Inflammatory macrophage treated with lipopolysaccharide for 1 hour (primary cell): ENCODE measurements around the gene PPP2R5B.
A peak's percentile ranks its signal among the peaks of the same experiment; 100 is the strongest.
"Not testable (repeated sequence)": the region's sequence is repeated elsewhere in the genome, so short reads cannot be mapped to it uniquely, and the experiment has no call there.

Experiments
- DNase-seq, 2 donors: peaks; one replicate each; pipeline ENCODE4 v3.0.0-alpha.2; 2020 to 2022

Gene PPP2R5B

DNA sequence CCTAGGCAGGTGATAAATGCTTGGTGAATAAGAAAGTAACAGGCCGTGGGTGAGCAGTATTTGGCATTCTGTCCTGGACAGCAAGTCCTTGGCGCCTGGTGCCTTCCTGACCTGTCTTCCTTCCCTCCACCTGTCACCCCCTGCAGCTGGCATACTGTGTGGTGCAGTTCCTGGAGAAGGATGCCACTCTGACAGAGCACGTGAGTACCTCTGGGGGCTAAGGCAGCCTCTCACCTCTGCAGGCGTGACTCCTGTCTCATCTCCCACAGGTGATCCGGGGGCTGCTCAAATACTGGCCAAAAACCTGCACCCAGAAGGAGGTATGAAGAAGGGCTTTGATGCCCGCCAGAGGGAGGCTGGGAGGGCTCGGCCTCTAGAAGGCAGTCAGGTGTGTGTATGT lies 6.8 kb downstream of the PPP2R5B start:
- DNase-seq: no peak

DNA sequence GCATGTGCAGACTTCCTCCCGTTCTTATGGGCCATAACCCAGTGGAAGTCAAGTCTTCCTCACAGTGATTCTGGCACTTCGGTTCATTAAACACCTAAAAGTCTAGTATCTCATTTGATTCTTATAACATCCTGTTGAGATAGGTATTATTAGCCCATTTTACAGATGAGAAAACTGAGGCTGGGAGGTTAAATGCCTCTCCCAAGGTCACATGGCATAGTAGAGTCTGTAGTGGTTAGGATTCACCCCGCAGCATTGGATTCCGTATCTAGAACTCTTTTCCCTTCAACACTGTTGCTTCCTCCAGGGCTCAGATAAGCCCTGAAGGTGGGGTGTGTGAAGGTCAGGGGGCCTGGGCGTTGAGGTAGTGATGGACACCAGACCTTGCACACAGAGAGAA lies 7.8 kb downstream of the PPP2R5B start:
- DNase-seq: no peak

DNA sequence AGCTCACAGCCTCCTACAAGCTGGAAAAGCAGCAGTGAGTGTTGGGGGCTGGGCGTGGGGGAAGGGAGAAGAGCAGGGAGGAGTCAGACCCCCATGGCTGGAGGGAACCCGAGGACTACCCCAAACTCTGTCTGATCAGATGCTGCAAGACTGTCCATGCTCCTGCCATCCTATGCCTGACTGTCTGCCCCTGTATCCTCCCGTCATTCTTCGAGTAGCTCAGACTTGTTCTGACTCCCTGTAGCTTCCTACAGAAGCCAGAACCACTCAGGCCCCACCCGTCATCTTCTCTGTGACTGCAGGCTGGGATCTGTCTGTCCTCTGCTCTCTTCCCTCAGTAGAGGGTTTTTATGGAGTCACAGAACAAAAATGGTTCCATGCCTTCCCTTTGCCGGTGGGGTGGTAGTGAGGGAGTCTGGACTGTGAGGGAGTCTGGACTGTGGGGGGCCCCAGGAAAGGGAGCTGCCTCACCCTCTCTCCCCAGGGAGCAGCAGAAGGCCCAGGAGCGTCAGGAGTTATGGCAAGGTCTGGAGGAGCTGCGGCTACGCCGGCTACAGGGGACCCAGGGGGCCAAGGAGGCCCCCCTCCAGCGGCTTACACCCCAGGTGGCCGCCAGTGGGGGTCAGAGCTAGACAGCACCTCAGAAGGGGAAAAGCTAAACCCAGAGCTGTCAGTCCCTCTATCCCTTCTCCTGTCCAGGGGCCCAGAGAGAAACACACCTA lies 8.9 kb downstream of the PPP2R5B start:
- DNase-seq: no peak

DNA sequence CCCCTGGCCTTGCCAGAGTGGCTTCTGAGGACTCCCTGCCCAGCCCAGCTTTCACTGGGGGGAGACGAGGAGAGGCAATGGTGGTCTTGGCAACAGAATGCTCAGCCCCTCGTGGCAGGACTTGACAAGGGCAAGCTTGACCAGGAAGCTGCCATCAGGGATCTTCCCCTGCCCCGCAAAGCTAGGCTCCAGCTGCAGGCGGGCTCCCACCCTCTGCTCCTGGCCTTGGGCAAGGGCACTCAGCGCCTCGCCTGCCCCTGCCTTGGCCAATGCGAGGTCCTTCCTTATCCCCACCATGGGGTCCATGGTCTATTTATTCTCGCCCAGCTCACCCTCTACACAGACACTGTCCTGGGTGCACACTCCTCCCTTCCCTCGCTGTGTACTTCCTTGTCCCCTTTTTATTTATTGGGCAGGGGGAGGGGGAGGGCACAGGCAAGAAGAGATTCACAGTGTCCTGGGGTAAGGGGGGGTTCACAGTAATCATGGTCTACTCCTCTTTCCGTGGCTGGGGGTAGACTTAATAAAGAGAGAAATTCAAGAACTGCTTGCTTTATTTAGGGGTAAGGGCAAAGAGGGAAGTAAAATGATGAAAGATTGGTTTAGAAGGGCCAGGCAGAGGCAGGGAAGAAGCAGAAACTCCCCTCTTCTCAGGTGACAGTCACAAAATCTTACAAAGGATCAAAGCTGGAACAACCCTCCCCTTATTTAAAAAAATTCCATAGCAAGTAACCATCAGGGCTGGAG lies 9.6 kb downstream of the PPP2R5B start:
- DNase-seq: no peak

DNA sequence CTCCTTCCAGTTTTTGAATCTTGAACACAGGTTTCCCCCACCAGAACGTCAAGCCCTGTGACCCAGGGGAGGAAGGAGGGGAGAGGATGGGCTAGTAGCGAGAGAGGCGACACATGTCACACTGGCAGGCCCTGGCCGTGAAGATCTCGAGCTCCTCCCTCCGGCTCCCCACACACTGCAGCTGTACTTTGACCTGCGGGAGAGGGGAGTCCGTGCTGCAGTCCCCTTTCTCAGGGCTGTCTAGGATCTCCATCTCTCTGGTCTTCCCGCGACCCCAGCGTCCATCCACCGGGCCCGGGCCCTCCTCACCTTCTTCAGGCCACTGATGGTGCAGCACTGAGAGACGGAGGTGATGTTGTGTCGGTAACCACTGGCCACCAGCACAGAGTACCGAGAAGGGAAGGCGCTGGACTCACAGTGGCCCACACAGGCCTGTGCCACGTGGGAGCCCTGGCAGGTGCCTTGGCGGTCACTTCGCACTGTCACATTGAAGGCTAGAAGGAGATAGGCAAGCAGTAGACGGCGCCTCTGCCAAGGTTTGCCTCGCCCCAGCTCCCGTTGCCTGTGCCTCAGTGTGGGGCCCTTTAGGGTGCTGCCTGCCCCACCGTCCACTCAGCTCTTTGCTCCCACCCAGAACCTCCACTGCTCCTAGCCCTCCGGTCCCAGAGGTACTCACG lies 10.3 kb downstream of the PPP2R5B start:
- no peak for DNase-seq

DNA sequence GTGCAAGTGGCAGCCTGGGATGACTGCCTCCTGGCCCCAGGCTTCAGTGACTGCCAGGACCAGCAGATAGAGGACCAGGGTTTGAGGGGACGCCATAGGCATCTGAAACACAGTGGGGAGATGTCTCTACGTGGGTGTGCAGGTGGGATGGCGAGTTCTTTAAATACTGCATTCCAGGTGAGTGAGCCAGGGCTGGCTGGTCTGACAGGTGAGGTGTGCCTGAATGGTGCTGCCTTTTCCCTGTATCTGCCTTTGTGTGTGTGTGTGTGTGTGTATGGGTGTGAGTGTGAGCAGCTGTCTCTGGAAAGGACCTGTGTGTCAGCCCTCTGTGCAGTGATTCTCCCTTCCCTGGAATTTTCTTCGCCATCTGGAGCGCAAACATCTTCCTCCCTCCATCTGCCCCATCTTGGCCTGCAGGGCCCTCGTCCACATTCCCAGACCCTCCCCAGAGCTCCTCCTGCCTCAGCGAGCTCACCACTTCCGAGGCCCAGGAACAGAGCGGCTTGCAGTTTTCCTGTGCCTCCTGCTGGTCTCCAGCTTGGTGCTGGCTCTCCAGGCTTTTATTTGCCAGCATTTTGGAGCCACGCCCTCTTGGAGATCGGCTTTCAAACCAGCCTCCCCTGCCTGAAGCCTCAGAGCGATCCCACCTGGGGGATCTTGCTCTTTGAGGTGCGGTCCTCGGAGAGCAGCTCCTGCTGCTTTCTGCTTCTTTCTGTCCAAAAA lies 11.0 kb downstream of the PPP2R5B start, which contains the start of gene GPHA2:
TSS of gene GPHA2 (minus strand) at position 535 of the 723 bp plus-strand sequence. CDS start at position 102, 433 bp downstream.
- no peak for DNase-seq

DNA sequence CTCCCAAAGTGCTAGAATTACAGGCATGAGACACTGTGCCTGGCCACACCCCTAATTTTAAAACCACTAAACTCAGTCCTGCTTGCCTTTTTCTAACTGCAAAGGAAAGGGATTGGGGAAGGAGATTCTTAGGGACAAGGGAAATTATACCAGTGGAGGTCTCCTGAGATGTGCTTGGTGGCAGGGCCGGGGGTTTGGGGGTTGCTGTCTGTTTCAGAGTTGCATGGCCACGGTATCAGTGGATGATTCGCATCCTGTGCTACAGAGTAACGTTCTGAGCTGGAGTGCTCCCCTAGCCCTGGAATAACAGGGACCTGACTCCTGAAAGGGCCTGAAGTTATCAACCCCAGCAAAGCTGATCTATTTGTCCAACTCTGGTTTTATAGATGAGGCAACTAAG lies 12.1 kb downstream of the PPP2R5B start:
- DNase-seq: no peak

DNA sequence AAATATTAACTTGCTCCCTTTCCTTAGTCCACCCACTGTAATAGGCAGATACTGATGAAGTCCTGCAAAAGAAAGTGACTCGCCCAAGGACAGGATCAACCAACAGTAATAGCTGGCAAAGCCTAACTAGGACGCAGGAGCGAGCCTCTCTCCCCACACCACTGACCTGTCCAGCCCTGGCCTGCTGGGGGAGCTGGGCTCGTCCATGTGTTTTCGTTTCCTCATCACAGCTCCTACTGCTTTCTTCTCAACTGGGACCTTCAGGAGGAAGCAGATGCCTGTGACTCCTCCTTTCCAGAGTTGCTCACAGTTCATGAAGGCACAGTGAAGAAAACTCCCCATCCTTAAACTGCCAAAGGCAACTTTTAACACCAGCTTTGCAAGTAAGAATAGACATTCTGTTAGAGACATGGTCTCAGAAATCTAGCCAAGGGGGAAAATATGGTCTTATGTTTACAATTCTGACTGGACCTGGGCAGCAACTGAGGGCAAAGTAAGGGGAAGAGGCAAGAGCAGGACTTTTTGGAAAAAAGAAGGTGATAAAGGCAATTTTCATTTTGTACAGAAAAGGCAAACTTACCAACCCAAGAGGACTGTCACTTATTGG lies 22.8 kb downstream of the PPP2R5B start:
- DNase-seq: peak; percentile 13 to 39

DNA sequence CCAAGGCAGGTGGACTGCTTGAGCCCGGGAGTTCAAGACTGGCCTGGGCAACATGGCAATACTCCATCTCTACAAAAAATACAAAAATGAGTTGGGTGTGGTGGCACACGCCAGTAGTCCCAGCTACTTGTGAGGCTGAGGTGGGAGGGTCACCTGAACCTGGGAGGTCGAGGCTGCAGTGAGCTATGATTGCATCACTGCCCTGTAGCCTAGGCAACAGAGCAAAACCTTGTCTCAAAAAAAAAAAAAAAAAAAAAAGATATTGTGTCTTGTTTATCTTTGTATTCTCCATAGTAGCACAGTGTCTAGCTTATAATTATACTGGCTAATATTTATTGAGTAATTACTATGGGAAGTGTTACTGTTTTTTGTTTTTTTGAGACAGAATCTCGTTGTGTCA lies 27.0 kb downstream of the PPP2R5B start:
- DNase-seq: no peak

DNA sequence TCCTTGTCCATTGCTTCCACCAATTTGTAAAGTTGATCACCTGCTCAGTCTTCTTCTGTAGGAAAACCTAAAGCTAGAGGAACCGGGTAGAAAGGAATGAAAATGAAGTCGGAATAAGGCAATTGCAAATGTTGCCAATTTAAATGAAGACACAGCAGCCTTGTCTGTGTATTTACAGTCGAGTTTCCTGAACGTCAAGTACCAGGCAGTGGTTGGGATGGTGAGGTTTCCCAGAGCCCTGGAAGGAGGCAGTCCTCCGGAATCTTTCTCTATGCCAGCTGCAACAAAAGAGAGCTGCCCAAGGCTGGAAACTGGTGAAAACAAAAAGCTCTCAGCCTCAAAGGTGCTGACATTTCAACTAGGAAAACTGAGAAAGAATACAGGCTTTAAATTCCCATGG lies 29.7 kb downstream of the PPP2R5B start:
- no peak for DNase-seq

DNA sequence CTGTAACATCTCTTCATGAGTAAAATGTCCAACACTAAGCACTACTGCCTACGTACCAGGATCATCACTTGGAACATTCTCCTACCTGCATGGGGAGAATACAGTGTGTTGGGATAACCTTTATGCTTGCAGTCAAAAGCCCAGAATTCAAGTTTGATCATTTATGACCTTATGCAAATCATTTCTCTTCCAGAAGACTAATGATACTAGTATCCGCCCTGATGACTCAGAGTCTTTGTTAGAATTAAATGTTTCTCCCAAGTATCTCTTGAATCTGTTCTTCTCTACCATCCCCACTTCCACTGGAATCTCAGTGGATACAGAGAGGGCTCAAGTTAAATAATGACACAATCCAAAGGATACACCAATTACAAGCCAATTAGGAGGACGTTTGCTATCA lies 35.0 kb downstream of the PPP2R5B start:
- DNase-seq: no peak

DNA sequence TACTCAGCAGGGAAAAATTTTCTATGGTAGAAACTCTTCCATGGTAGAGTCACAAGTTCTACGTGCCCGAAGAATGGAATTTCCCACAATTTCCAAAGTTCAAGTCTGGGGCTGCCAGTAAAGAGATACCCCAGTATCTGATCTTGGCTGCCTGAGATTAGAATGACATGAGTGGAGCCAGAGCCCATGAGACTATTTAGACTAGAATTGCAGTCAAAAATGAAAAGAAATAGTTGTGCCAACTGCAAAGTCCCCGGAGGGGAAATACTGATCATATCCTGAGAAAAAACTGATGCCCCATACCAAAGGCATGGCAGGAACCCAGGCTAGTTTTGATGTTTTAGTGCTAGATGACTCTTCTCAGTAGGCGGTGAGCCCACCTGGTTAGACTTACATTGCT lies 36.2 kb downstream of the PPP2R5B start:
- DNase-seq: no peak

DNA sequence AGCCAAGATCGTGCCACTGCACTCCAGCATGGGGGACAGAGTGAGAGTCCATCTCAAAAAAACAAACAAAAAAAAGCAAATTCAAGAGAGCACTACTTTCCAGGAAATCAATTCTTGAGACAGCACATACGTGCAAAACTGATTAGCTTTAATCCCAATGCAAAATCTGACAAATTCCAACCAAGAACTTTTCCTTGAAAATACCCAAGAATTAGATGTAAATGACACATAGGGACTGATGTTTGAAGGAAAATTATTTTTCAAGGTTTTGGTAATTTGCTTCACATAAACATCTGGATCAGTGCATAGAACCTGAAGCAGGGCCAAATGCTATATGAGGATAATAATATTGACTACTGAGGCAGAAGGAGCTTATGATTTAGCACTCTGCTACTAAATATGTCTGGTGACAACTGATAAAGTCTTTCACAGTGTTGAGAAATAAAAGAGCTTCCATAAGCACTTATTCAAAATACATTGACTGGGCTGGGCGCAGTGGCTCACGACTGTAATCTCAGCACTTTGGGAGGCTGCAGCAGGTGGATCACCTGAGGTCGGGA lies 38.7 kb downstream of the PPP2R5B start:
- DNase-seq: no peak

DNA sequence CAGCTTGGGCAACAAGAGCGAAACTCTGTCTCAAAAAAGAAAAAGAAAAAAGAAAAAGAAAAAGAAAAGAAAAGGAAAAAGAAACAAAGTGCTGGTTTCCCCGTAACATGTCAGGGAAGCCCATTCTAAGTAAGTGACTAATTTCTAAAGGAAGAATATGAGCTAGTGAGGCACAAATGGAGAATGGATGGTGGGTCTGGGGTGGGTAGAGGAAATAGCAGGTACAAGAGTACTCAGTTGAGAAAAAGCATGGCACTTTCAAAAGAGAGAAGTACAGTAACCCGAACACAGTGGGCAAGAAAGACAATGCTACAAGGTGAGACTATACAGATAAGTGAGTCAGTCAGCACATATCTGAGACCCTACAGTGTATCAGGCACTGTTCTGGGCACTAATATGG lies 42.9 kb downstream of the PPP2R5B start:
- DNase-seq: no peak

DNA sequence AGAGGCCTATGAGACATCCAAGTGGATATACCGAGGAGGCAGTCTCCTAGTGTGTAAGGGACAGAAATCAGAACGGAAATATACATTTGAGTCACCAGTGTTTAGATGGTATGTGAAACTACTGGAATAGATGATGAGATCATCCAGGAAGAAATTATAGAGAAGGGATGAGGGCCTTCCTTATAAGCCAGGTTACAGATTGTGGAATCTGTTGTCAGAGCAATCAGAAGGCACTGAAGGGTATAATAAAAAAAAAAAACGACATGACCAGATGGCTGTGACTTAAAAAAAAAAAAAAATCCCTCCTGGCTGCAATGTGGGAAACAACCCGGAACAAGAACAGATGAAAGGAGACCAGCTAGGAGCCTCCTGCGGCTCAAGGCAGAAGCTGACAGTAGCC lies 44.7 kb downstream of the PPP2R5B start:
- peak in 1 of 2 donors; percentile 4 for DNase-seq

DNA sequence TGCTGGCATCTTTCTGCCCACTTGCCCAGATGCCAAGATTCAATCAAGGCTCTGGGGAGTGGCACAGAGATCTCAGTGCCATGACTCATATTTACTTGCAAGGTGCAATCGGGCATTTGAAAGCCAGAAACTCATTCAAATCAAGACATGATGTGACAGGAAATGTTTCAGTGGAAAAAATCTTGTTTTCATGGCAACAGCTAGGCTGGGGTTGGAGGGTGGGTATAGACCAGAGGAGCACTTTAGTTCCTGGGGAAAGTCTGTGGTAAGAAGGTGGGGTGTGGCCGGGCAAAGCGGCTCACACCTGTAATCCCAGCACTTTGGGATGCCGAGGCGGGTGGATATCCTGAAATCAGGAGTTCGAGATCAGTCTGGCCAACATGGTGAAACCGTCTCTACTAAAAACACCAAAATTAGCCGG lies 46.3 kb downstream of the PPP2R5B start:
- no peak for DNase-seq

DNA sequence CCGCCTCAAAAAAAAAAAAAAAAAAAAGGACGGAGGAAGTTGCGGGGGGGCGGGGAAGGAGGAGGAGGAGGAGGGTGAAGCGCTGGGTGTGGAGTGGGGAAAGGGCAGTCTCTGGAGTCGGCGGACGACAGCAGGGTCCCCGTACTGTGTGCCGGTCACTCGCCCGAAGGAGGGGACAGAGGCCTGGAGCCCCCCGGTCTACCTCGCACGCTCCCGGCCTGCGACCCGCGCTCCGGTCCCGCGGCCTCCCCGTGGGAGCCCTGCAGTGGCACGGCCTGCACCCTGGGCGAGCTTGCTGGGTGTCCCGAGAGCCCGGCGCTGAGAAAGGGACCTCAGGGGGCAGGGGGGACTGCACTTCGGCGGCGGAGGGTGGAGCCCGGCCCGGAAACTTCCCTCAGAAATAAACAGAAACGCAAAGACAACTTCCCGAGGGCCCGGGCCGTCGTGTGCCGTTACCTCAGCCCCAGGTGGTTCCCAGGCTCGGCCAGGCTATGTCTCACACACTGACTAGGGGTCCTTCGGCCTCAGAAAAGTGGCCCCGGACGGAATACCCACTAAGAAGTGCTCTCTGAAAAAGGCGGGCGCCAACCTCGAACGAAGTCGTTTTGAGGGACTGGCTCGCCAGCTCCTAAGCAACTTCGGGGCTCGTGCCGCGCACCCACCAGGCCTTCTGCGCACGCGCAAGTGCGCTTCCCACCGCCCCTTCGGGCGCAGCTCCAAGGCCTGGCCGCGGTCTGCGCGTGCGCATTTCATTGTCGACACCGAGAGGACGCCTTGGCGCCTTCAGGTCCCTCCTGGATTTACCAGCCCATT lies 47.1 kb downstream of the PPP2R5B start, which contains the start of gene MAJIN:
TSS of gene MAJIN (minus strand) at position 688 of the 813 bp plus-strand sequence. CDS start 12,703 bp downstream, outside the sequence.
- peak; percentile 64 to 86 for DNase-seq

DNA sequence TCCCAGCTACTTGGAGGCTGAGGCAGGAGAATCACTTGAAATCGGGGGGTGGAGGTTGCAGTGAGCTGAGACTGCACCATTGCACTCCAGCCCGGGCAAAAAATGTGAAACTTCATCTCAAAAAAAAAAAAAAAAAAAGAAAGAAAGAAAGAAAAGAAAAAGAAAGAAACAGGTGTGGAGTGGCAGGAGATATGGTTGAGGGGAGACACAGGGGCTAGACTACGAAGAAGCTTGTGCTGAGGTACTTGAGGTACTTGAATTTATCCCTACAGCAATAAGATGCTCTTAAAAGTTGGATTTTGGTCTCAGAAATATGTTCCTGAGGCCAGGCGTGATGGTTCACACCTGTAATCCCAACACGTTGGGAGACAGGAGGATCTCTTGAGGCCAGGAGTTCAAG lies 49.6 kb downstream of the PPP2R5B start:
- no peak for DNase-seq

DNA sequence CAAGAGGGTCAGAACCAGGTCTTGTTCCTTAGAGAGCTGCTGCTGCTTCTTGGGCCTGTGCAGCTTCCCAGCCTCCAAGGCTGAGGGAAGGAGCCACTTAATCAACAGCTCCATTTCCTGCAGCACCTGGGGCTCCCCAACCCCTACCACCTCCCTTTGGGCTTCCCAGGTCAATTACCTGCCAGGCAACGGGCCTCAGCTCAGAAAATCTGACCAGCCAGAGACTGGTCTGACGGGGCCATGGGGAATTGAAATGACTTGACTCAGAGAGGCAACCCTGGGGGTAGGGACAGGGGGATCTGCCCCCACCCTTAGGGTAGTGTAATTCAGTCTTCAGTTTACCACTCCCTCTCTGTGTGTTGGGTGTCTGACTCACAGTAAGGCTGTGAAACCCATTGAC lies 52.2 kb downstream of the PPP2R5B start:
- DNase-seq: no peak

DNA sequence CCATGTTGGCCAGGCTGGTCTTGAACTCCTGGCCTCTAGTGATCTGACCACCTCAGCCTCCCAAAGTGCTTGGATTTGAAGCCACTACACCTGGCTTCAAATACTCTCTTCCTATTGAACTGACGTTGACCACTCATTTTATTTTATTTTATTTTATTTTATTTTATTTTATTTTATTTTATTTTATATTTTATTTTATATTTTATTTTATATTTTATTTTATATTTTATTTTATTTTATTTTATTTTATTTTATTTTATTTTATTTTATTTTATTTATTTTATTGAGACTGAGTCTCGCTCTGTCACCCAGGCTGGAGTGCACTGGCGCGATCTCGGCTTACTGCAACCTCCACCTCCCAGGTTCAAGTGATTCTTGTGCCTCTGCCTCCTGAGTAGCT lies 58.9 kb downstream of the PPP2R5B start:
- not testable (repeated sequence) for DNase-seq
